A549 (cell line): ENCODE measurements around the gene C2orf74.

Source experiments
- CHD2 ChIP-seq: fragments of 150-350 bp; IDR thresholded peaks from 2 replicates; pipeline ENCODE4 v1.6.1; 2014; ENCODE audit warnings: low read length; ENCODE audit not compliant: partially characterized antibody
- CTCF ChIP-seq: fragments of >200 bp; sonication (Bioruptor Twin); formaldehyde crosslinking; IDR thresholded peaks from 3 replicates; pipeline ENCODE4 v1.5.1; 2016
- HOXA7 ChIP-seq: fragments of 250-450 bp; sonication (Bioruptor Pico); IDR thresholded peaks from 2 replicates; pipeline ENCODE4 v1.5.0; 2020; ENCODE audit warnings: mild to moderate bottlenecking, moderate library complexity
- RCOR1 ChIP-seq: fragments of 150-350 bp; IDR thresholded peaks from 2 replicates; pipeline ENCODE4 v1.6.1; 2014; ENCODE audit warnings: antibody characterized with exemption, low read length, low read depth

DNA sequence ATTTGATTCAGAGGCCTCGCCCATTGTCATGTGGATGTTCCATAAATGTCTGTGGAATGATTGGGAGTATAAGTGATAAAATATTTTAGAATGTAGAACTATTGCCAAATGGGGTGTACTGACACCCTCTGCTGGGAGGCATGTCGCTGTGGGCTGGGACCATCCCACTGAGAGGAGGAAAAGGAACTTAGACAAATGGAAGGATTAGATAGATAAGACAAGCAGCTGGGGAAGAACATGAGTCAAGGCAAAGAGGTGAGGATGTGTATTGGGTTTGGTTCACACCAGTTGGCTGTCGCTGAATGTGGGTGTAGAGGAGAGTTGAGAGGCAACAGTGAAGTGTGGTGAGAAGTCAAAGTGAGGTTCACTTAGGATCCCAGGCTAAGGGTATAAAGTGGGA lies 4.0 kb downstream of the C2orf74 start:
- no peak for TF ChIP-seq HOXA7 (CRISPR knock-in tag)
- TF ChIP-seq RCOR1: no peak
- TF ChIP-seq CTCF: no peak
- TF ChIP-seq CHD2: no peak
